HG03196 (cell line): ENCODE data around the gene ABCB8.

Experiments
- ATAC-seq: cut with Tn5 transposase; IDR thresholded peaks from one replicate; pipeline ENCODE4 v1.9.1; 2021; ENCODE audit not compliant: unreplicated experiment

Gene ABCB8

GRCh38 chr7:151028131-151028947 lies at the start of gene ABCB8:
Gene ABCB8, plus strand, starts transcription at chr7:151028450. Its CDS starts 66 bp downstream, at chr7:151028516.
- ATAC-seq: peak; percentile 94

DNA sequence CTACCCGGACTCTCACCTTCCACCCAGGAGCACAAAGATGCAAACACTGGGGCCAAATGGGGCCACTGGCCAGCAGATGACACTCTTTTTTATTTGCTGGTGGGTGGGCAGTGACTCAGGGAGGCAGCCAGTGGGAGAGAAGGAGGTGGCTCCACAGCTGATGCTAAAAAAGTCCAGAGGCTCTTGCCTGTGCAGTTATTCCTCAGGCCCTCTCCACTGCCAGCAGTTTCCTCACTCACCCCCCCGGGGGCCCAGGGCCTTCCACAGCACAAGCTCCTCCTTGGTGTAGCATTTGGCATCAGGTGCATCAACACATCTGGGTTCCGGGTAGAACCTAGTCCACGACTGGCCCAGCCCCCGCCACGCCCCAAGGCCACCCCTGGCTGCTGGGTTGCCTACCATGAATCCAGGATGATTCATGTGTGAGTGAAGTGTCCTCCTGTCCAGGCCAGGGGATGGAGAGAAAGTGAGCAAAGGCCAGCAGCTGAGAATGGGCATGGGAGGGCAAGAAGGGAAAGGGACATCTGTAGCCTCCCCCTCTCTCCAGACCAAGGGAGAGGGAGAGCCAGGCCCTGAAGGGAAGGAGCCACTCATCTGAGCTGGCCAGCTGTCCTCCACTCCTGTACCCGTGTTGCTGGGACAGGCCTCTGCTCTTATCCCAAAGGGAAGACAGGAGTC lies 48.4 kb upstream of the ABCB8 start:
- no peak for ATAC-seq

DNA sequence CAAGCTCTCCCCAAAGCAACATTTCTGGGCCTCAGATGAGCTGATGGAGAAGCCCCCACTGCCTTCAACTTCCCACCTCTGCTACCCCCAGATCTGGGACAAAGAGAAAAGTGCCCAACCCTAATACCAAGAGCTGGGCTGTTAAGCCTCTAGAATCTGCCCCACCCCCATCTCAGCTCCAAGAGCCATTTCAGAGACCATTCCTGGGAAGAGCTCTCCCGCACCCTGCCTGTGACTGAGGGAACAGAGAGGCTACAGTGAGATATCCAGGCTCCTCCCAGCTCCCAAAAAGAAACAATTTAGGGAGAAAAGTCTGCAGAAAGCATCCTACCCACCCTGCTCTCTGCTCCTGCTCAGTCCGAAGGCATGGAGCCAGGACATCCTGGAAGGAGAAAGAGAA lies 47.6 kb upstream of the ABCB8 start:
- no peak for ATAC-seq

DNA sequence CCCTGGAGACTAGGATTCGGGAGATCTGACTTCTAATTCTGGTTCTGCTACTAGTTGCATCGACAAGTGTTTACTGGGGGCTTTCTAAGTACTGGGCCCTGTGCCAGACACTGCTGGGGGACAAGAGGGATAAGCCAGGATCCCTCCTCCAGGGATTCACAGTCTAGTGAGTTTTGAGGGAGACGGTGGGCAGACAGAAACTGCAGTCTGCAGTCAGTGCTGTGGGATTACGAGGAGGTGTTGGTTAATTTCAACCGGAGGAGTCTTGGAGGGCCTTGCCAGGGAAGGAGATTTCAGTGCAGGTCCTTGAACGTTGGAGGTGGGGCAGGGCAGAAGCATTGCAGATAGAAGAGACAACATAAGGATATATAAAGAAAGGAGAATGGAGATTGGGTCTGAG lies 46.6 kb upstream of the ABCB8 start:
- ATAC-seq: no peak

DNA sequence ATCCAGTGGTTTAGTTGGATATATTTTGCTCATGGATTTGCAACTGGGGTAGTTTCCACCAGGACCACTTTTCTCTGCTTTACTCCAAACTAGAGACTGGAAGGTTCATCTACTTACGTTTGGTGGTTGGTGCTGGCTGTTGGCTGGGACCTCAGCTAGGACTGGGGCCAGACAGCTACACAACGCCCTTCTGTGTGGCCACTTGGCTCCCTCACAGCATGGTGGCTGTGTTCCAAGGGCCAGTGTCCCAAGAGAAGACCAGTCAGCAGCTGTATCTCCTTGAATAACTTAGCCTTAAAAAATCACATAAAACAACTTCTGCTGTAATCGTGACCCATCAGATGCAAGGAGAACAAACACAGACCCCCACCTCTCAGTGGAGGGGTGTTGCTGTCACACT lies 45.9 kb upstream of the ABCB8 start:
- no peak for ATAC-seq

- ATAC-seq: no peak
Observed at GRCh38 chr7:150983893-150984368, 44.3 kb upstream of the ABCB8 start.

DNA sequence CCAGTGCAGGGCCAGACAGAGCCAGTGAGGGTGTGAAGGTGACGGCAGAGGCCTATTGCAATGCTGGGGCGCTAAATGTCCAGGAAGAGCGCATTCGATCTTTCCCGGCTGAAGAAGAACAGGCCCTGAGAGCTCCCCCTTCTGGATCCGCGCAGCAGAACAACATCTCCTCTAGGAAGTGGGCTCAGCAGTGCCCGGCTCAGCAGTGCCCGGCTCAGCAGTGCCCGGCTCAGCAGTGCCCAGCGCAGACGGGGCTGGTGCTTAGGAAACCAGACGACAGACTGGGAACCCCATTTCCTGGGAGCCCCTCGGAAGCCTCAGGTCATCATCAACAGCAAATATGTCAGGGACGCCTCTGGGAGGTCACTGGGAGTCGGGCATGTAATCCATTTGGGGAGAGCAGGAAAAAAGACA lies 42.1 kb upstream of the ABCB8 start:
- ATAC-seq: no peak

- ATAC-seq: no peak
Observed at GRCh38 chr7:150986556-150986955, 41.7 kb upstream of the ABCB8 start.

- no peak for ATAC-seq
Observed at GRCh38 chr7:150988230-150989226, 39.7 kb upstream of the ABCB8 start.

DNA sequence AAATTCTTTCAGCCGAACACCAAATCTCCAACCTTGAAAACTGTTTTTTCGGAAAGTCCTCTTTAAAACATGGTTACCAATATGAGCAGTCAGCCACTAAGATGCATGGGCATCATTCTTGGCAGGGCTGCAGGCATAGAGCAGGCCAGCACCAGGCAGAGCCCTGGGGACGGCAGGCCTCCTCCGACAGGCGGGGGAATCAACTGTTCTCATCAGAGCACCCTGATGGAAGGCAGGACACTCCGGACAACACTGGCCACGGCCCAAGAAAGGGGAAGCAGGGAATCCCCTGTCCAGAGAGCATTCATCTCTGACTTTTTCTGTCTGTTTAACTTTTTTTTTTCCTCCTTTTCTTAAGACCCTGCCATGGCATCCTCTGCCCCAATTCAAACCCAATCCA lies 38.8 kb upstream of the ABCB8 start:
- ATAC-seq: no peak

- ATAC-seq: no peak
Observed at GRCh38 chr7:150990416-150991186, 37.6 kb upstream of the ABCB8 start, which contains the start of gene NOS3. Gene NOS3, plus strand, starts transcription at chr7:150991017. Its CDS starts 2,787 bp downstream, at chr7:150993804.

DNA sequence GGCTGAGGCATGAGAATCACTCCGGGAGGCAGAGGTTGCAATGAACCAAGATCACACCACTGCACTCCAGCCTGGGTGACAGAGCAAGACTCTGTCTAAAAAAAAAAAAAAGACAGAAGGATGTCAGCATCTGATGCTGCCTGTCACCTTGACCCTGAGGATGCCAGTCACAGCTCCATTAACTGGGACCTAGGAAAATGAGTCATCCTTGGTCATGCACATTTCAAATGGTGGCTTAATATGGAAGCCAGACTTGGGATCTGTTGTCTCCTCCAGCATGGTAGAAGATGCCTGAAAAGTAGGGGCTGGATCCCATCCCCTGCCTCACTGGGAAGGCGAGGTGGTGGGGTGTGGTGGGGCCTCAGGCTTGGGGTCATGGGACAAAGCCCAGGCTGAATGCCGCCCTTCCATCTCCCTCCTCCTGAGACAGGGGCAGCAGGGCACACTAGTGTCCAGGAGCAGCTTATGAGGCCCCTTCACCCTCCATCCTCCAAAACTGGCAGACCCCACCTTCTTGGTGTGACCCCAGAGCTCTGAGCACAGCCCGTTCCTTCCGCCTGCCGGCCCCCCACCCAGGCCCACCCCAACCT lies 36.1 kb upstream of the ABCB8 start:
- ATAC-seq: no peak

DNA sequence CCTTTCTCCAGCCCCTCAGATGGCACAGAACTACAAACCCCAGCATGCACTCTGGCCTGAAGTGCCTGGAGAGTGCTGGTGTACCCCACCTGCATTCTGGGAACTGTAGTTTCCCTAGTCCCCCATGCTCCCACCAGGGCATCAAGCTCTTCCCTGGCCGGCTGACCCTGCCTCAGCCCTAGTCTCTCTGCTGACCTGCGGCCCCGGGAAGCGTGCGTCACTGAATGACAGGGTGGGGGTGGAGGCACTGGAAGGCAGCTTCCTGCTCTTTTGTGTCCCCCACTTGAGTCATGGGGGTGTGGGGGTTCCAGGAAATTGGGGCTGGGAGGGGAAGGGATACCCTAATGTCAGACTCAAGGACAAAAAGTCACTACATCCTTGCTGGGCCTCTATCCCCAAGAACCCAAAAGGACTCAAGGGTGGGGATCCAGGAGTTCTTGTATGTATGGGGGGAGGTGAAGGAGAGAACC lies 35.4 kb upstream of the ABCB8 start:
- ATAC-seq: no peak

DNA sequence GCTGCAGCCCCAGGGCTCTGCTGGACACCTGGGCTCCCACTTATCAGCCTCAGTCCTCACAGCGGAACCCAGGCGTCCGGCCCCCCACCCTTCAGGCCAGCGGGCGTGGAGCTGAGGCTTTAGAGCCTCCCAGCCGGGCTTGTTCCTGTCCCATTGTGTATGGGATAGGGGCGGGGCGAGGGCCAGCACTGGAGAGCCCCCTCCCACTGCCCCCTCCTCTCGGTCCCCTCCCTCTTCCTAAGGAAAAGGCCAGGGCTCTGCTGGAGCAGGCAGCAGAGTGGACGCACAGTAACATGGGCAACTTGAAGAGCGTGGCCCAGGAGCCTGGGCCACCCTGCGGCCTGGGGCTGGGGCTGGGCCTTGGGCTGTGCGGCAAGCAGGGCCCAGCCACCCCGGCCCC lies 34.7 kb upstream of the ABCB8 start:
- ATAC-seq: no peak

DNA sequence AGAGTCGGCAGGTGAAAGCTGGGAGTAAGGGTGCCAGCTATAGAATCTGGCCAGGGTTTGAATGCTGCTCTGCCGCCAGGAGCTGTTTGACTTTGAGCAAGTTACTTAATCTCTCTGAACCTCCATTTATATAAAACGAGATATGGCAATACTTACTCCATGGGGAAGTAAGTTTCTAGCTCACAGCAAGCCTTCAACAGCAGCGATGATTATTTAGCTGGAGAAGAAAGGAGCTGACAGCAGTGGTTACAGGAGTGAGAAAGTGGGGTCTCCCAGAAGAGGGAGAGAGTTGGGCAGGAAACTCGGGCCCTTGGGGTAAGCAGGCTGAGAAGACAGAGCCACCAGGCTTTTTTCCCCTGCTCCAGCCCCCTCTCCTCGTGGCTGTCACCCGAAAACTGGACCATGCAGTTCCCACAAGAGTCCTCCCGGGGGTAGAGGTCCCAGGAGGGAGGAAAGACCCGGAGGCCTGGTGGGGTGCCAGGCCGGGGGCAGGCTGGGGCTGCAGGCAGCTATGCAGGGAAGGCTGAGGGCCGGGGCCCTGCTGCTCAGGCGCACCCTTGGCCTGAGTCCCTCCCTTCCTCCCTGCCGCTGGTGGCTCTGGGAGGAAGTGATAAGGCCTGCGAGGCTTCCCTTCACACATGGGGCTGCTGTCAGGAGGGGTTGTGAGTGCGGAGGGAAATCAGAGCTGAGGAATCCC lies 34.0 kb upstream of the ABCB8 start:
- ATAC-seq: no peak

GRCh38 chr7:150994838-150995510 lies 33.3 kb upstream of the ABCB8 start:
- ATAC-seq: no peak

- ATAC-seq: no peak
Observed at GRCh38 chr7:150996376-150997074, 31.7 kb upstream of the ABCB8 start.

GRCh38 chr7:150997075-150997511 lies 31.2 kb upstream of the ABCB8 start:
- ATAC-seq: no peak
